WERI-Rb-1 (cell line): ENCODE results near the gene GNL3.

Source experiments
- DNase-seq: peaks from one replicate; pipeline ENCODE4 v3.0.0-alpha.2; 2020
- H3K27ac ChIP-seq: fragments of 250-450 bp; sonication (Bioruptor Pico); 2 replicates; pipeline ENCODE4 v1.5.1; 2020; ENCODE audit warnings: mild to moderate bottlenecking, moderate library complexity
- H3K27me3 ChIP-seq: fragments of 250-450 bp; sonication (Bioruptor Pico); 2 replicates; pipeline ENCODE4 v1.5.1; 2021; ENCODE audit warnings: mild to moderate bottlenecking, low read depth, moderate library complexity; ENCODE audit not compliant: insufficient read depth, severe bottlenecking
- H3K36me3 ChIP-seq: fragments of 250-450 bp; sonication (Bioruptor Pico); 2 replicates; pipeline ENCODE4 v1.5.1; 2020; ENCODE audit warnings: mild to moderate bottlenecking, moderate library complexity
- H3K4me3 ChIP-seq: 2 replicates; pipeline ENCODE4 v1.5.1; 2011; ENCODE audit warnings: low read depth, mild to moderate bottlenecking, control low read depth, low read length
- H3K9me3 ChIP-seq: fragments of 250-450 bp; sonication (Bioruptor Pico); 2 replicates; pipeline ENCODE4 v1.5.1; 2021; ENCODE audit warnings: mild to moderate bottlenecking, moderate library complexity; ENCODE audit not compliant: severe bottlenecking
- CTCF ChIP-seq: IDR thresholded peaks from 2 replicates; pipeline ENCODE4 v1.5.1; 2011; ENCODE audit warnings: low read depth, mild to moderate bottlenecking, control low read depth, inconsistent platforms, low read length

GNL3 gene

DNA sequence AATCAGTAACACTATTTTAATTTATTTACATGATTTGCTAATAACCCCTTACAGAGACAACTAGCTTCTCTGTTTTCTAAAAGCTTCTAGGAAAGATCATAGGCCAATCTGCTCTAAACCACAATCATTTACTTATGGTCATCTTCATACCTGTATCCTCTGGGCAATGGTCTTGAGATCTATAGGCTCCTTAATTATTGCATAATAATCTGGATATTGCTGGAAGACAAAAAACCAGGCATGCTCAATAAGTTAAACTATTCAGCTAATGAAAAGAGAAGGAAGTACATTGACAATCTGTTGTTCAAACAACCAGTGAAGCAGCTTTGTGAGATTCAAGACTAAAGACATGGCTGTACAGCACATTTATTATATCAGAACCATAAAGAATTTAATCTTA, 34.2 kb upstream of the GNL3 start:
- Histone ChIP-seq H3K4me3 (no peak overlapping the region), H3K27me3 (no peaks in the 10 kb centered on the region), H3K36me3 (peaks cover 93% of the 10 kb centered on the region), H3K27ac (no peak overlapping the region), H3K9me3 (no peaks in the 10 kb centered on the region)
- TF ChIP-seq CTCF, result no peak
- DNase-seq, result no peak

DNA sequence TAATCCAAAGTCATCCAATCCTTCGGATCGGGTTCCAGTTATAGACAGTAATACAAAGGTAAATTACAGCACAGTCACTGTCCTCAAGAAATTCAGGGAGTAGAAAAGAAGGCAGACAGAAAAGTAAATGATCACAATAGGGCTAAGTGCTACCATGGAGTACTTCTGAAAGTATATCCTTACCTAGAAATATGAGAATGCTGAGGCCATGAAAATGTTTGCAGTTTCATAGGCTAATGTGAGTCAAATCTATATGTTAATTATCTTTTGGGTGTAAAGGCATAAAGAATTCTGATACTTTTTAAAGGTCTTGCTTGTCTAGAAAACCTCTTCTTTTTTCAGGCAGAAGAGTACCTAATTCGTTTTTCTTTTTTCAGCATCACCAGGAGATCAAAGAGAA, 29.9 kb upstream of the GNL3 start:
- Histone ChIP-seq H3K27ac (no peak overlapping the region), H3K27me3 (no peaks in the 10 kb centered on the region), H3K9me3 (no peaks in the 10 kb centered on the region), H3K4me3 (no peak overlapping the region), H3K36me3 (peaks cover 93% of the 10 kb centered on the region)
- TF ChIP-seq CTCF, result no peak
- no peak for DNase-seq

DNA sequence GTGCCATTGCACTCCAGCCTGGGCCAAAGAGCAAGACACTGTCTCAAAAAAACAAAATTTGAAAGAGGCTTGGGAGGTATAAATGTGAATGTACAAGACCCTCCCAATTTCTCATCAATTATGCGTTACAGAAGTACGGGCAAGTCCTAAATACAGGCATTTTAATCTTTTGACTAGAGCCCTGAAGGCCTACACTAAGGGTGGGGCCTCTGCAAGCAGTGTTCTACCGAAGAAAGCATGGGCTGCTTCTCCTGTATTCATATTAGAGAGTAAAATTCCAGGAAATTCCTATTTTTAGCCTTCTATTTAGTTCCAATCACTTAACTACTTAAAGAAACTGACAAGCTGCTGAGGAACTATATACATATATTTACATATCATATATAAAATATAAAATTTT, 25.8 kb upstream of the GNL3 start:
- H3K36me3 ChIP-seq, result peaks cover 82% of the 10 kb centered on the region

GRCh38 chr3:52663098-52663497, 22.7 kb upstream of the GNL3 start:
- no peak for TF ChIP-seq CTCF

More for the DNA sequence above, 25.8 kb upstream of the GNL3 start:
- no peak for TF ChIP-seq CTCF
- no peak for DNase-seq
- Histone ChIP-seq H3K4me3 (no peak overlapping the region), H3K9me3 (no peaks in the 10 kb centered on the region), H3K27me3 (no peaks in the 10 kb centered on the region), H3K27ac (no peak overlapping the region)

GRCh38 chr3:52670621-52671521, 15.0 kb upstream of the GNL3 start:
- peaks cover 75% of the 10 kb centered on the region for H3K36me3 ChIP-seq

More at GRCh38 chr3:52663098-52663497, 22.7 kb upstream of the GNL3 start:
- no peaks in the 10 kb centered on the region for H3K27me3 ChIP-seq
- no peak for DNase-seq
- H3K27ac ChIP-seq, result no peak overlapping the region
- H3K9me3 ChIP-seq, result no peaks in the 10 kb centered on the region
- no peak overlapping the region for H3K4me3 ChIP-seq
- H3K36me3 ChIP-seq, result peaks cover 68% of the 10 kb centered on the region

More at GRCh38 chr3:52670621-52671521, 15.0 kb upstream of the GNL3 start:
- no peak overlapping the region for H3K4me3 ChIP-seq
- no peak for TF ChIP-seq CTCF
- H3K27me3 ChIP-seq, result no peaks in the 10 kb centered on the region
- no peak overlapping the region for H3K27ac ChIP-seq
- no peaks in the 10 kb centered on the region for H3K9me3 ChIP-seq
- DNase-seq, result no peak
